SK-N-SH (cell line): ENCODE results near the gene GPX1.

ENCODE experiments used
- CHD2 ChIP-seq: fragments of 150-350 bp; IDR thresholded peaks from 2 replicates; pipeline ENCODE4 v1.6.1; 2018; ENCODE audit warnings: low read length; ENCODE audit not compliant: partially characterized antibody
- EP300 ChIP-seq, 2 experiments: IDR thresholded peaks; 2 replicates each; pipeline versions ENCODE4 v1.4.0 to v1.6.1; 2012; ENCODE audit warnings: borderline replicate concordance in 1 of 2, low read depth in 1 of 2, low read length in 1 of 2
- GATA2 ChIP-seq: sonication (generic); formaldehyde crosslinking; IDR thresholded peaks from 2 replicates; pipeline ENCODE4 v1.5.0; 2020; ENCODE audit warnings: mild to moderate bottlenecking, missing genetic modification reagents
- MXI1 ChIP-seq: IDR thresholded peaks from 2 replicates; pipeline ENCODE4 v1.6.1; 2012; ENCODE audit warnings: mild to moderate bottlenecking, low read depth, low read length, improper control_type of control experiment
- POLR2AphosphoS5 ChIP-seq: IDR thresholded peaks from 2 replicates; pipeline ENCODE4 v1.6.1; 2012; ENCODE audit warnings: low read depth, low read length
- RCOR1 ChIP-seq: fragments of 150-350 bp; IDR thresholded peaks from 2 replicates; pipeline ENCODE4 v1.6.1; 2017; ENCODE audit warnings: antibody characterized with exemption, low read length
- RFX5 ChIP-seq: IDR thresholded peaks from 2 replicates; pipeline ENCODE4 v1.6.1; 2012; ENCODE audit warnings: mild to moderate bottlenecking, improper control_type of control experiment, low read length
- YY1 ChIP-seq: IDR thresholded peaks from 2 replicates; pipeline ENCODE4 v1.4.0; 2012; ENCODE audit warnings: low read depth, mild to moderate bottlenecking
- TF ChIP-seq, protein P1 (sequence below): fragments of 200-600 bp; sonication (generic); IDR thresholded peaks from 2 replicates; pipeline ENCODE4 v1.6.1; 2017; ENCODE audit warnings: antibody characterized with exemption, mild to moderate bottlenecking, moderate library complexity
- TF ChIP-seq, protein P2 (sequence below): fragments of 150-350 bp; IDR thresholded peaks from 2 replicates; pipeline ENCODE4 v1.6.1; 2017; ENCODE audit warnings: antibody characterized with exemption, low read length, low read depth, borderline replicate concordance
- TF ChIP-seq, protein P3 (sequence below): IDR thresholded peaks from 2 replicates; pipeline ENCODE4 v1.4.0; 2012; ENCODE audit warnings: low read depth

DNA sequence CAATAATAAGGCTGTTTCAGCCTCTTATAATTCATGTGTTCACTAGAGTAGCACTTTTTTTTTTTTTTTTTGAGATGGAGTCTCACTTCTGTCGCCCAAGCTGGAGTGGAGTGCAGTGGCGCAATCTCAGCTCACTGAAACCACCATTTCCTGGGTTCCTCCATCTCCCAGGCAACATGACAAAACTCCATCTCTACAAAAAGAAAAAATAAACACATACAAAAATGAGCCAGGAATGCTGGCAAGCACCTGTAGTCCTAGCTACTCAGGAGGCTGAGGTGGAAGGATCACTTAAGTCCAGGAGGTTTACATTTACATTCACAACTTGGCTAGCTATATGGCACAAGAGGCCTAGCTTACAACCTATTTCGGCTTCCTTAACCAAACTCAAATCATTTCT is 25.1 kb downstream of the GPX1 start:
- TF ChIP-seq, protein P1, sequence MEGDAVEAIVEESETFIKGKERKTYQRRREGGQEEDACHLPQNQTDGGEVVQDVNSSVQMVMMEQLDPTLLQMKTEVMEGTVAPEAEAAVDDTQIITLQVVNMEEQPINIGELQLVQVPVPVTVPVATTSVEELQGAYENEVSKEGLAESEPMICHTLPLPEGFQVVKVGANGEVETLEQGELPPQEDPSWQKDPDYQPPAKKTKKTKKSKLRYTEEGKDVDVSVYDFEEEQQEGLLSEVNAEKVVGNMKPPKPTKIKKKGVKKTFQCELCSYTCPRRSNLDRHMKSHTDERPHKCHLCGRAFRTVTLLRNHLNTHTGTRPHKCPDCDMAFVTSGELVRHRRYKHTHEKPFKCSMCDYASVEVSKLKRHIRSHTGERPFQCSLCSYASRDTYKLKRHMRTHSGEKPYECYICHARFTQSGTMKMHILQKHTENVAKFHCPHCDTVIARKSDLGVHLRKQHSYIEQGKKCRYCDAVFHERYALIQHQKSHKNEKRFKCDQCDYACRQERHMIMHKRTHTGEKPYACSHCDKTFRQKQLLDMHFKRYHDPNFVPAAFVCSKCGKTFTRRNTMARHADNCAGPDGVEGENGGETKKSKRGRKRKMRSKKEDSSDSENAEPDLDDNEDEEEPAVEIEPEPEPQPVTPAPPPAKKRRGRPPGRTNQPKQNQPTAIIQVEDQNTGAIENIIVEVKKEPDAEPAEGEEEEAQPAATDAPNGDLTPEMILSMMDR: no peak
- TF ChIP-seq, protein P2, sequence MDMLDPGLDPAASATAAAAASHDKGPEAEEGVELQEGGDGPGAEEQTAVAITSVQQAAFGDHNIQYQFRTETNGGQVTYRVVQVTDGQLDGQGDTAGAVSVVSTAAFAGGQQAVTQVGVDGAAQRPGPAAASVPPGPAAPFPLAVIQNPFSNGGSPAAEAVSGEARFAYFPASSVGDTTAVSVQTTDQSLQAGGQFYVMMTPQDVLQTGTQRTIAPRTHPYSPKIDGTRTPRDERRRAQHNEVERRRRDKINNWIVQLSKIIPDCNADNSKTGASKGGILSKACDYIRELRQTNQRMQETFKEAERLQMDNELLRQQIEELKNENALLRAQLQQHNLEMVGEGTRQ: no peak
- TF ChIP-seq, protein P3, sequence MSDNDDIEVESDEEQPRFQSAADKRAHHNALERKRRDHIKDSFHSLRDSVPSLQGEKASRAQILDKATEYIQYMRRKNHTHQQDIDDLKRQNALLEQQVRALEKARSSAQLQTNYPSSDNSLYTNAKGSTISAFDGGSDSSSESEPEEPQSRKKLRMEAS: no peak
- TF ChIP-seq RFX5: no peak
- TF ChIP-seq CHD2: no peak
- no peak for TF ChIP-seq RCOR1
- no peak for TF ChIP-seq MXI1
- no peak for TF ChIP-seq EP300 (IDR thresholded peaks at IDR 0.05; ENCODE audit: borderline replicate concordance in 1 of 2, low read depth in 1 of 2, low read length in 1 of 2)
- no peak for TF ChIP-seq YY1
- no peak for TF ChIP-seq GATA2 (CRISPR knock-in tag)
- TF ChIP-seq POLR2AphosphoS5: no peak
